ENCODE data around the gene MAGEB17. TPM values are rescaled to one million over a fixed set of nuclear protein-coding genes. Genes with fewer than 3 reads are reported as not detected.

The MAGEB17 gene
- total RNA-seq, 2 donors from 2014 or later: not detected

DNA sequence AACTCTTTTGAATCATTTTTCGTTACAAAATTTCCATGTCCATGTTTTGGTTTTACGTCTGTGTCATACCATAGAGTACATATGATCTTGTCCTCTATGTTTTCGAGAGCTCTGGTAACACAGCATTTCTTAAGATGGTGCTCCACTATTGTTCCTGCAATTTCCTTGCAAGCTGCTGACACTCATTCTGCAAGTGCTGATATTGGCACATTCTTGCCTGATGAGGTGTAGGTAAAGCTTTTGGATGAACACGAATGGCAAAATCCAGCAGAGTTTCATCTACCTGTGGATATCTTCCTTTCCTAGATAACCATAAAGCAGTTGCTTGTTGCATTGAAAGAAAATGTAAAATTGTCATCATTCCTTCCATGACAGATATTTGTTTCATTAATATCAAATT lies 41.3 kb downstream of the MAGEB17 start:
- H3K4me1 ChIP-seq: no peaks in the 10 kb centered on the region
- H3K36me3 ChIP-seq: no peaks in the 10 kb centered on the region
- no peak for TF ChIP-seq CTCF (IDR thresholded peaks at IDR 0.05)
- no peak for DNase-seq
- no peaks in the 10 kb centered on the region for H3K9me3 ChIP-seq
- H3K4me3 ChIP-seq: no peak overlapping the region
- intact Hi-C loops (cut with DNase I): no loop called here
- no peak overlapping the region for H3K9ac ChIP-seq (ENCODE audit: low read depth in 2 of 2, low read length in 2 of 2)
- no peak overlapping the region for H3K27ac ChIP-seq
- H3K27me3 ChIP-seq: no peaks in the 10 kb centered on the region

DNA sequence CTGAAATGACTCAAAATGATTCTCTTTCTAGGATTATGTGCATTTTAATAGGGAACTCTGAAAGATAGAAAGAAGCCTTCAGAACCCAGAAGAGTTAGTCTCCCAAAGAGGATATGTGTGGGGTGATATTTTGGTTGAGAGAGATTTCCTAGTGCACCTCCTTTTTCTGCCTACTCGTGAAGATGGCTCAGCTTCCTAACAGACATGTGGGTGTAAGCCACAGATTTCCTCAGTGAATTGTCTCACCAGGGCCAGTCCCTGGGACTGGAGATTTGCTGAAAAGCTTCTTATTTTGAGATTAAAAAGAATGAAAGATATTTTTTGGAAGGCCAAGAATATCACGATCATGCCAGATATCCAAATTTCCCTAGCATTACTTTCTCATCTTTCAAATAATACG lies 42.8 kb downstream of the MAGEB17 start:
- no peaks in the 10 kb centered on the region for H3K9me3 ChIP-seq
- H3K9ac ChIP-seq (ENCODE audit: low read depth in 2 of 2, low read length in 2 of 2): no peak overlapping the region
- no peaks in the 10 kb centered on the region for H3K4me1 ChIP-seq
- no peak for TF ChIP-seq CTCF (IDR thresholded peaks at IDR 0.05)
- H3K4me3 ChIP-seq: no peak overlapping the region
- DNase-seq: no peak
- intact Hi-C loops (cut with DNase I): no loop called here
- no peak overlapping the region for H3K27ac ChIP-seq
- H3K36me3 ChIP-seq: no peaks in the 10 kb centered on the region
- no peaks in the 10 kb centered on the region for H3K27me3 ChIP-seq

- no peak for DNase-seq
- no peak overlapping the region for H3K27ac ChIP-seq
- no peak for TF ChIP-seq CTCF (IDR thresholded peaks at IDR 0.05)
Observed at GRCh38 chrX:16212024-16212423, 44.7 kb downstream of the MAGEB17 start.

GRCh38 chrX:16212436-16212835 lies 45.2 kb downstream of the MAGEB17 start:
- no peak overlapping the region for H3K4me3 ChIP-seq
- H3K4me1 ChIP-seq: no peaks in the 10 kb centered on the region
- no peaks in the 10 kb centered on the region for H3K27me3 ChIP-seq
- H3K9me3 ChIP-seq: no peaks in the 10 kb centered on the region
- H3K36me3 ChIP-seq: no peaks in the 10 kb centered on the region
- intact Hi-C loops (cut with DNase I): no loop called here
- no peak overlapping the region for H3K9ac ChIP-seq (ENCODE audit: low read depth in 2 of 2, low read length in 2 of 2)
- H3K27ac ChIP-seq: no peak overlapping the region
- DNase-seq: no peak
- peak; percentile 33 for TF ChIP-seq CTCF (IDR thresholded peaks at IDR 0.05)

More at GRCh38 chrX:16212024-16212423, 44.7 kb downstream of the MAGEB17 start:
- H3K4me3 ChIP-seq: no peak overlapping the region
- H3K27me3 ChIP-seq: no peaks in the 10 kb centered on the region
- no peaks in the 10 kb centered on the region for H3K36me3 ChIP-seq
- H3K9me3 ChIP-seq: no peaks in the 10 kb centered on the region
- H3K9ac ChIP-seq (ENCODE audit: low read depth in 2 of 2, low read length in 2 of 2): no peak overlapping the region
- no peaks in the 10 kb centered on the region for H3K4me1 ChIP-seq
- intact Hi-C loops (cut with DNase I): no loop called here

DNA sequence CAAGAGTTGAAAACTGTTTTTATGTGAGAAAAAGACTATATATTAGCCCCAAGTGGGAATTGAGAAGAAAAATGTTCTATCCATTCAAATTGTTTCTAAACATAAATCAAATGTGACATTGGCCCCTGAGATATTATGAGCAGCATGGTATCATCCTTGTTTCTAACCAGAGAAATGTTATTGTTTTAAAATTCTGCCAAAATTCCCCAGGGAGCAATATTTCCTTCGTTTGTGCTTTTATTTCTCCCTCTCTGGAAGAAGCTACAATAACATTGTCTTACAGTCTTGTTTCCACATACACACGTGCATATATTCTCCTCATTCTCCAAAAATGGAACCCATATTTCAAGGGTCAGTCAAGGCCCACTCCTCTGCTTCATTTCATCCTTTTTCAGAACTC lies 46.7 kb downstream of the MAGEB17 start:
- intact Hi-C loops (cut with DNase I): no loop called here
- Histone ChIP-seq H3K27me3 (no peaks in the 10 kb centered on the region), H3K27ac (no peak overlapping the region), H3K9ac (ENCODE audit: low read depth in 2 of 2, low read length in 2 of 2) (no peak overlapping the region), H3K4me1 (no peaks in the 10 kb centered on the region), H3K9me3 (no peaks in the 10 kb centered on the region), H3K36me3 (no peaks in the 10 kb centered on the region), H3K4me3 (no peak overlapping the region)
- no peak for TF ChIP-seq CTCF (IDR thresholded peaks at IDR 0.05)
- no peak for DNase-seq

GRCh38 chrX:16215660-16216059 lies 48.4 kb downstream of the MAGEB17 start:
- no peak overlapping the region for H3K9ac ChIP-seq (ENCODE audit: low read depth in 2 of 2, low read length in 2 of 2)
- H3K27me3 ChIP-seq: no peaks in the 10 kb centered on the region
- DNase-seq: no peak
- H3K4me3 ChIP-seq: no peak overlapping the region
- H3K9me3 ChIP-seq: no peaks in the 10 kb centered on the region
- H3K36me3 ChIP-seq: no peaks in the 10 kb centered on the region
- no peaks in the 10 kb centered on the region for H3K4me1 ChIP-seq
- H3K27ac ChIP-seq: no peak overlapping the region
- intact Hi-C loops (cut with DNase I): no loop called here
- TF ChIP-seq CTCF (IDR thresholded peaks at IDR 0.05): no peak
